ENCODE measurements around the gene HMGN3.

DNA sequence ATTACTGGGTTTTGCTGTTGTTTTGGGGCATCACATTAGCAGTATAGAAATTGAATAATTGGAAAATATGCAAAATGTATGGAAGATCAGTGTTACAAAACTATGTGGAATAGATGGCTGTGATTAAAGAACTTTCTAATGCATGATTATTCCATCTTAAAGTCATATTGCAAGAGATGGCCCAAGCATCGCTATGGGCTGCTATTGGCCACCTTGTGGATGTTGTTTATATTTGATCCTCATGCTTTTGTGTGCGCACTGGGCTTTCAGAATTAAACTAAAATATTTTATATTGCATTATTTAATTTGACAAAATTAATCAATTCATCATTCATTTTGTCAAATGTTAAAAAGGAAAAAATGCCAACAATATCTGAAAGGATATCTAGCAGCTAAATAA lies 16.1 kb upstream of the HMGN3 start:
- TF ChIP-seq CTCF (conservative IDR thresholded peaks at IDR 0.05 in 1 of 2, IDR thresholded peaks at IDR 0.05 in 1 of 2; ENCODE audit: extremely low read depth in 1 of 2, insufficient read depth in 1 of 2, low read depth in 1 of 2, low read length in 2 of 2) (no peak), EZH2 (IDR thresholded peaks at IDR 0.05; ENCODE audit: borderline replicate concordance, low read length) (no peak)
